Measurements from ENCODE around the gene KIF15.
A peak's percentile ranks its signal among the peaks of the same experiment; 100 is the strongest.
"Not testable (repeated sequence)": the region's sequence is repeated elsewhere in the genome, so short reads cannot be mapped to it uniquely, and the experiment has no call there.

Gene KIF15

GRCh38 chr3:44761424-44762169, at the start of gene KIF15, which contains the start of gene KIAA1143:
KIF15 (plus strand) TSS chr3:44761794; CDS start chr3:44761866, 72 bp downstream.
KIAA1143 (minus strand) TSS chr3:44761619; CDS start chr3:44761602, 17 bp downstream.
- peak; percentile 98 for DNase-seq (ENCODE audit: low read depth)

GRCh38 chr3:44712455-44713075, 49.0 kb upstream of the KIF15 start, which contains the start of gene ZNF502:
ZNF502 (plus strand) TSS chr3:44712660; CDS start chr3:44720262, 7,602 bp downstream.
- DNase-seq (ENCODE audit: low read depth) = peak; percentile 47

GRCh38 chr3:44721231-44722102, 40.1 kb upstream of the KIF15 start:
- DNase-seq (ENCODE audit: low read depth) = no peak

GRCh38 chr3:44722103-44722401, 39.5 kb upstream of the KIF15 start:
- DNase-seq (ENCODE audit: low read depth) = no peak

- peak; percentile 74 for DNase-seq (ENCODE audit: low read depth)
Measured at GRCh38 chr3:44729384-44729910, 32.1 kb upstream of the KIF15 start, which contains the start of gene ZNF501. ZNF501 (plus strand) TSS chr3:44729635; CDS start chr3:44734422, 4,787 bp downstream.

- DNase-seq (ENCODE audit: low read depth) = no peak
Measured at GRCh38 chr3:44734646-44735168, 26.9 kb upstream of the KIF15 start.

GRCh38 chr3:44761101-44761423, 532 bp upstream of the KIF15 start:
- no peak for DNase-seq (ENCODE audit: low read depth)

GRCh38 chr3:44762170-44762677, 630 bp downstream of the KIF15 start:
- no peak for DNase-seq (ENCODE audit: low read depth)

- DNase-seq (ENCODE audit: low read depth) = no peak
Measured at GRCh38 chr3:44762690-44763089, 1.1 kb downstream of the KIF15 start.

GRCh38 chr3:44764248-44764647, 2.7 kb downstream of the KIF15 start:
- DNase-seq (ENCODE audit: low read depth) = no peak

- DNase-seq (ENCODE audit: low read depth) = no peak
Measured at GRCh38 chr3:44771424-44772098, 10.0 kb downstream of the KIF15 start.

- no peak for DNase-seq (ENCODE audit: low read depth)
Measured at GRCh38 chr3:44772099-44772442, 10.5 kb downstream of the KIF15 start.

- DNase-seq (ENCODE audit: low read depth) = no peak
Measured at GRCh38 chr3:44782891-44783290, 21.3 kb downstream of the KIF15 start.

GRCh38 chr3:44795197-44795596, 33.6 kb downstream of the KIF15 start:
- DNase-seq (ENCODE audit: low read depth) = no peak

- no peak for DNase-seq (ENCODE audit: low read depth)
Measured at GRCh38 chr3:44802011-44802410, 40.4 kb downstream of the KIF15 start.

- no peak for DNase-seq (ENCODE audit: low read depth)
Measured at GRCh38 chr3:44803298-44803697, 41.7 kb downstream of the KIF15 start.

GRCh38 chr3:44805960-44806359, 44.4 kb downstream of the KIF15 start:
- no peak for DNase-seq (ENCODE audit: low read depth)

GRCh38 chr3:44814751-44815150, 53.2 kb downstream of the KIF15 start:
- no peak for DNase-seq (ENCODE audit: low read depth)

GRCh38 chr3:44816334-44816733, 54.7 kb downstream of the KIF15 start:
- not testable (repeated sequence) for DNase-seq (ENCODE audit: low read depth)

- not testable (repeated sequence) for DNase-seq (ENCODE audit: low read depth)
Measured at GRCh38 chr3:44821206-44821605, 59.6 kb downstream of the KIF15 start.

- DNase-seq (ENCODE audit: low read depth) = no peak
Measured at GRCh38 chr3:44825264-44825925, 63.8 kb downstream of the KIF15 start.
